Measurements from ENCODE around the gene CHRNE.

DNA sequence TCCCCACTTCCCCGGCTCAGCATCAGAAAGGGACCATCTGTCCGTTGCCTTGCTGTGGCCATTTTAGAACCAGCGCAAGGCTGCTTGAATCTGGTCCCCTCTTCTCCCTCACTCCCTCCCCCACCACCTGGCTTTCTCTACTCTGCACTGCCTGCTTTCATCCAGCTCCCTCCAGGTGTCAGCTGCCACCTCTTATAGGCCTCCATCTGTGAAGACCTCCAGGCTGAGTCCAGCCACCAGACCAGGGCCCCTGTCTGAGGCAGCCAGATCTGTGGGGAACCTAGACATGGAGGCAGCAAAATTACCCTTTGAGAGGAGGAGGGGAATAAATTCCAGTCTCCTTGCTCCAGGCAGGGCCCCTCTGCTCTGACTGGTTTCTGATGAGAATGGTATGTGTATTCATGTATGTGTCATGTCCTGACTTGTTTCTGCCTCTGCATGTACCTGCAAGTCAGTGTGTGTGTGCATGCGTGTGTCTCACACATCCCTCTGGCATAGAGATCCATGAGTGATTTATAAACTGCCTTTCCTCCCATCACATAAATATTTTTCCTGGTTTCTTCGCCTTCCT lies 48.7 kb downstream of the CHRNE start:
- TF ChIP-seq, protein P1, sequence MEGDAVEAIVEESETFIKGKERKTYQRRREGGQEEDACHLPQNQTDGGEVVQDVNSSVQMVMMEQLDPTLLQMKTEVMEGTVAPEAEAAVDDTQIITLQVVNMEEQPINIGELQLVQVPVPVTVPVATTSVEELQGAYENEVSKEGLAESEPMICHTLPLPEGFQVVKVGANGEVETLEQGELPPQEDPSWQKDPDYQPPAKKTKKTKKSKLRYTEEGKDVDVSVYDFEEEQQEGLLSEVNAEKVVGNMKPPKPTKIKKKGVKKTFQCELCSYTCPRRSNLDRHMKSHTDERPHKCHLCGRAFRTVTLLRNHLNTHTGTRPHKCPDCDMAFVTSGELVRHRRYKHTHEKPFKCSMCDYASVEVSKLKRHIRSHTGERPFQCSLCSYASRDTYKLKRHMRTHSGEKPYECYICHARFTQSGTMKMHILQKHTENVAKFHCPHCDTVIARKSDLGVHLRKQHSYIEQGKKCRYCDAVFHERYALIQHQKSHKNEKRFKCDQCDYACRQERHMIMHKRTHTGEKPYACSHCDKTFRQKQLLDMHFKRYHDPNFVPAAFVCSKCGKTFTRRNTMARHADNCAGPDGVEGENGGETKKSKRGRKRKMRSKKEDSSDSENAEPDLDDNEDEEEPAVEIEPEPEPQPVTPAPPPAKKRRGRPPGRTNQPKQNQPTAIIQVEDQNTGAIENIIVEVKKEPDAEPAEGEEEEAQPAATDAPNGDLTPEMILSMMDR (IDR thresholded peaks at IDR 0.05) = no peak
- TF ChIP-seq POLR2A (IDR thresholded peaks at IDR 0.05) = peak in 1 of 4 donors; percentile 39
